ENCODE results near the gene FGF14.
"Not testable (repeated sequence)": the region's sequence is repeated elsewhere in the genome, so short reads cannot be mapped to it uniquely, and the experiment has no call there.

- not testable (repeated sequence) for TF ChIP-seq EZH2phosphoT487, EZH2 (IDR thresholded peaks at IDR 0.05)
These were observed 390.4 kb downstream of the FGF14 start for GRCh38 chr13:102011455-102011854.

Measured in neural progenitor cell (in vitro differentiated cells).